Measurements from ENCODE around the gene RNF26.

Gene RNF26

GRCh38 chr11:119306373-119306890 is 27.9 kb upstream of the RNF26 start:
- no peak overlapping the region for H3K27ac ChIP-seq (ENCODE audit: insufficient read depth in 1 of 2, low read depth in 1 of 2, low read length in 2 of 2, poor library complexity in 1 of 2, severe bottlenecking in 2 of 2)

GRCh38 chr11:119307219-119307618 is 27.1 kb upstream of the RNF26 start:
- DNase-seq: no peak
- Histone ChIP-seq H3K4me3 (ENCODE audit: control insufficient read depth in 1 of 7, extremely low read depth in 1 of 7, insufficient read depth in 4 of 7, low read depth in 2 of 7, low read length in 6 of 7) (no peak overlapping the region), H3K27me3 (replicated peaks in 2 of 5; ENCODE audit: control insufficient read depth in 4 of 5, insufficient read depth in 5 of 5, low read length in 4 of 5) (peaks cover 0 to under 1% (median 0%) of the 10 kb centered on the region in 5 experiments), H3K36me3 (ENCODE audit: control insufficient read depth in 4 of 4, insufficient read depth in 4 of 4, low read length in 3 of 4) (peaks cover 8 to 28% (median 20%) of the 10 kb centered on the region in 4 experiments), H3K4me1 (ENCODE audit: control extremely low read depth in 1 of 4, control insufficient read depth in 4 of 4, insufficient read depth in 4 of 4, low read length in 3 of 4) (peaks cover 0 to 6% (median 0%) of the 10 kb centered on the region in 4 experiments), H3K27ac (ENCODE audit: insufficient read depth in 1 of 2, low read depth in 1 of 2, low read length in 2 of 2, poor library complexity in 1 of 2, severe bottlenecking in 2 of 2) (no peak overlapping the region), H3K9me3 (ENCODE audit: control extremely low read depth in 1 of 5, control insufficient read depth in 4 of 5, insufficient read depth in 2 of 5, low read depth in 1 of 5, low read length in 4 of 5) (no peaks in the 10 kb centered on the region)
- CTCF ChIA-PET: interaction anchor here (0.5 to 4.7 kb wide), 5 partner anchors 10 to 300 kb away, joined by 3 to 25 read pairs (median 5); partner anchors contain the start of gene MCAM
- WGBS (ENCODE audit: insufficient coverage): no CpG with 5 or more reads among the region's 1 CpG
- POLR2A ChIA-PET: interaction anchor here (1.5 kb wide), 1 partner anchor 11 kb away, joined by 6 read pairs; no protein-coding TSS in a partner anchor

More at GRCh38 chr11:119306373-119306890, 27.9 kb upstream of the RNF26 start:
- WGBS (ENCODE audit: insufficient coverage): 94% methylated on average over 2 of the region's 5 CpGs
- Histone ChIP-seq H3K36me3 (ENCODE audit: control insufficient read depth in 4 of 4, insufficient read depth in 4 of 4, low read length in 3 of 4) (peaks cover 13 to 36% (median 23%) of the 10 kb centered on the region in 4 experiments), H3K4me1 (ENCODE audit: control extremely low read depth in 1 of 4, control insufficient read depth in 4 of 4, insufficient read depth in 4 of 4, low read length in 3 of 4) (peaks cover 0 to 6% (median 0%) of the 10 kb centered on the region in 4 experiments), H3K9me3 (ENCODE audit: control extremely low read depth in 1 of 5, control insufficient read depth in 4 of 5, insufficient read depth in 2 of 5, low read depth in 1 of 5, low read length in 4 of 5) (no peaks in the 10 kb centered on the region), H3K27me3 (replicated peaks in 2 of 5; ENCODE audit: control insufficient read depth in 4 of 5, insufficient read depth in 5 of 5, low read length in 4 of 5) (no peaks in the 10 kb centered on the region), H3K4me3 (ENCODE audit: control insufficient read depth in 1 of 7, extremely low read depth in 1 of 7, insufficient read depth in 4 of 7, low read depth in 2 of 7, low read length in 6 of 7) (no peak overlapping the region)
- CTCF ChIA-PET: interaction anchor here (0.7 to 4.7 kb wide), 3 partner anchors 11 to 70 kb away, joined by 3 to 25 read pairs (median 20); partner anchors contain the start of gene MCAM
- POLR2A ChIA-PET: no interaction called here
- no peak for DNase-seq

- H3K27ac ChIP-seq (ENCODE audit: insufficient read depth in 1 of 2, low read depth in 1 of 2, low read length in 2 of 2, poor library complexity in 1 of 2, severe bottlenecking in 2 of 2): no peak overlapping the region
- peaks cover 0 to 4% (median 0%) of the 10 kb centered on the region in 5 experiments for H3K27me3 ChIP-seq (replicated peaks in 2 of 5; ENCODE audit: control insufficient read depth in 4 of 5, insufficient read depth in 5 of 5, low read length in 4 of 5)
- no peak for DNase-seq
- ChIA-PET POLR2A (interaction anchor here (1.5 kb wide), 1 partner anchor 11 kb away, joined by 6 read pairs; no protein-coding TSS in a partner anchor), CTCF (interaction anchor here (0.6 to 4.7 kb wide), 5 partner anchors 9 to 1305 kb away, joined by 3 to 25 read pairs (median 5); partner anchors contain the start of gene MCAM)
- H3K4me1 ChIP-seq (ENCODE audit: control extremely low read depth in 1 of 4, control insufficient read depth in 4 of 4, insufficient read depth in 4 of 4, low read length in 3 of 4): peaks cover 0 to 6% (median 0%) of the 10 kb centered on the region in 4 experiments
- H3K36me3 ChIP-seq (ENCODE audit: control insufficient read depth in 4 of 4, insufficient read depth in 4 of 4, low read length in 3 of 4): peaks cover 5 to 22% (median 17%) of the 10 kb centered on the region in 4 experiments
- H3K4me3 ChIP-seq (ENCODE audit: control insufficient read depth in 1 of 7, extremely low read depth in 1 of 7, insufficient read depth in 4 of 7, low read depth in 2 of 7, low read length in 6 of 7): no peak overlapping the region
- H3K9me3 ChIP-seq (ENCODE audit: control extremely low read depth in 1 of 5, control insufficient read depth in 4 of 5, insufficient read depth in 2 of 5, low read depth in 1 of 5, low read length in 4 of 5): no peaks in the 10 kb centered on the region
- 93% methylated on average over 4 of the region's 5 CpGs for WGBS (ENCODE audit: insufficient coverage)
Measured at GRCh38 chr11:119307974-119308373, 26.4 kb upstream of the RNF26 start.

- Histone ChIP-seq H3K4me1 (ENCODE audit: control extremely low read depth in 1 of 4, control insufficient read depth in 4 of 4, insufficient read depth in 4 of 4, low read length in 3 of 4) (peaks cover 0 to 6% (median 0%) of the 10 kb centered on the region in 4 experiments), H3K4me3 (ENCODE audit: control insufficient read depth in 1 of 7, extremely low read depth in 1 of 7, insufficient read depth in 4 of 7, low read depth in 2 of 7, low read length in 6 of 7) (no peak overlapping the region), H3K9me3 (ENCODE audit: control extremely low read depth in 1 of 5, control insufficient read depth in 4 of 5, insufficient read depth in 2 of 5, low read depth in 1 of 5, low read length in 4 of 5) (no peaks in the 10 kb centered on the region), H3K27me3 (replicated peaks in 2 of 5; ENCODE audit: control insufficient read depth in 4 of 5, insufficient read depth in 5 of 5, low read length in 4 of 5) (peaks cover 0 to 9% (median 3%) of the 10 kb centered on the region in 5 experiments), H3K36me3 (ENCODE audit: control insufficient read depth in 4 of 4, insufficient read depth in 4 of 4, low read length in 3 of 4) (peaks cover 0 to 10% (median 6%) of the 10 kb centered on the region in 4 experiments), H3K27ac (ENCODE audit: insufficient read depth in 1 of 2, low read depth in 1 of 2, low read length in 2 of 2, poor library complexity in 1 of 2, severe bottlenecking in 2 of 2) (no peak overlapping the region)
- POLR2A ChIA-PET: no interaction called here
- CTCF ChIA-PET: interaction anchor here (1.1 to 4.7 kb wide), 5 partner anchors 12 to 171 kb away, joined by 3 to 25 read pairs (median 4); no protein-coding TSS in a partner anchor
- WGBS (ENCODE audit: insufficient coverage): 98% methylated on average over 8 of the region's 11 CpGs
- no peak for DNase-seq
Measured at GRCh38 chr11:119309411-119309810, 24.9 kb upstream of the RNF26 start.

GRCh38 chr11:119309953-119310681 is 24.2 kb upstream of the RNF26 start:
- no peak overlapping the region for H3K4me3 ChIP-seq (ENCODE audit: control insufficient read depth in 1 of 7, extremely low read depth in 1 of 7, insufficient read depth in 4 of 7, low read depth in 2 of 7, low read length in 6 of 7)
- H3K36me3 ChIP-seq (ENCODE audit: control insufficient read depth in 4 of 4, insufficient read depth in 4 of 4, low read length in 3 of 4): peaks cover 0 to 8% (median 5%) of the 10 kb centered on the region in 4 experiments
- no peaks in the 10 kb centered on the region for H3K9me3 ChIP-seq (ENCODE audit: control extremely low read depth in 1 of 5, control insufficient read depth in 4 of 5, insufficient read depth in 2 of 5, low read depth in 1 of 5, low read length in 4 of 5)
- peaks cover 0 to 16% (median 10%) of the 10 kb centered on the region in 5 experiments for H3K27me3 ChIP-seq (replicated peaks in 2 of 5; ENCODE audit: control insufficient read depth in 4 of 5, insufficient read depth in 5 of 5, low read length in 4 of 5)
- WGBS (ENCODE audit: insufficient coverage): 96% methylated on average over 12 of the region's 17 CpGs
- ChIA-PET POLR2A (no interaction called here), CTCF (interaction anchor here (0.6 to 4.7 kb wide), 5 partner anchors 12 to 216 kb away, joined by 3 to 25 read pairs (median 4); no protein-coding TSS in a partner anchor)
- peaks cover 0 to 8% (median 4%) of the 10 kb centered on the region in 4 experiments for H3K4me1 ChIP-seq (ENCODE audit: control extremely low read depth in 1 of 4, control insufficient read depth in 4 of 4, insufficient read depth in 4 of 4, low read length in 3 of 4)
- no peak overlapping the region for H3K27ac ChIP-seq (ENCODE audit: insufficient read depth in 1 of 2, low read depth in 1 of 2, low read length in 2 of 2, poor library complexity in 1 of 2, severe bottlenecking in 2 of 2)
- no peak for DNase-seq

GRCh38 chr11:119310682-119311052 is 23.7 kb upstream of the RNF26 start:
- no peak overlapping the region for H3K4me3 ChIP-seq (ENCODE audit: control insufficient read depth in 1 of 7, extremely low read depth in 1 of 7, insufficient read depth in 4 of 7, low read depth in 2 of 7, low read length in 6 of 7)
- H3K27ac ChIP-seq (ENCODE audit: insufficient read depth in 1 of 2, low read depth in 1 of 2, low read length in 2 of 2, poor library complexity in 1 of 2, severe bottlenecking in 2 of 2): no peak overlapping the region
- peaks cover 0 to 13% (median 10%) of the 10 kb centered on the region in 4 experiments for H3K4me1 ChIP-seq (ENCODE audit: control extremely low read depth in 1 of 4, control insufficient read depth in 4 of 4, insufficient read depth in 4 of 4, low read length in 3 of 4)
- ChIA-PET CTCF (interaction anchor here (0.6 kb wide), 2 partner anchors 94 to 217 kb away, joined by 3 read pairs; no protein-coding TSS in a partner anchor), POLR2A (no interaction called here)
- WGBS (ENCODE audit: insufficient coverage): 91% methylated on average over 20 of the region's 20 CpGs
- peaks cover 0 to 22% (median 16%) of the 10 kb centered on the region in 5 experiments for H3K27me3 ChIP-seq (replicated peaks in 2 of 5; ENCODE audit: control insufficient read depth in 4 of 5, insufficient read depth in 5 of 5, low read length in 4 of 5)
- no peak for DNase-seq
- peaks cover 0 to 8% (median 3%) of the 10 kb centered on the region in 4 experiments for H3K36me3 ChIP-seq (ENCODE audit: control insufficient read depth in 4 of 4, insufficient read depth in 4 of 4, low read length in 3 of 4)
- H3K9me3 ChIP-seq (ENCODE audit: control extremely low read depth in 1 of 5, control insufficient read depth in 4 of 5, insufficient read depth in 2 of 5, low read depth in 1 of 5, low read length in 4 of 5): no peaks in the 10 kb centered on the region
